ENCODE data around the gene CLC. TPM values are rescaled to one million over a fixed set of nuclear protein-coding genes. Genes with fewer than 3 reads are reported as not detected.

The CLC gene
- not detected for total RNA-seq

DNA sequence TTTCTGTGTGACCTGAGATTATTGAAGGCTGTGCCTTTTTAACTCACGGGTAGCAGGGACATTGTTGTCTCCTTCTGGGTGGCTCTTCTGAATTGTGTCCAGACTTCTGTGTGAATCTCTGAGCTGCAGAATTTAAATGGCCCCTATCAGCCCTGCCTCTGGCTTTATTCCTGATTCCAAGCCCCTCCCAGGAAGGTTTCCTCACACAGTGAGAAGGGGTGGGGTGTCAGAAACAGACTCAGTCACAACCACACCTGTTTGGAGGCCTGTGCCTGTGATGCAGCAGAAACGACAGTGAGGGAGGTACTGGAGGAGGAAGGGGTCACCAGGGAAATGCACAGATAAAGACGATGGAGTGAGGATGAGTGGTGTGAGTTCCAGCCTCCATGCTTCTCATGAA is at the start of gene CLC:
Gene CLC, minus strand, starts transcription at position 139 of the 400 bp plus-strand sequence. Its CDS starts 77 bp downstream, at position 62.
- intact Hi-C loops (cut with DNase I), result no loop called here
- Histone ChIP-seq H3K27me3 (no peaks in the 10 kb centered on the region), H3K4me3 (no peak within 1 kb of the TSS), H3K36me3 (no peaks in the 10 kb centered on the region), H3K27ac (no peak within 1 kb of the TSS), H3K4me1 (no peaks in the 10 kb centered on the region), H3K9me3 (no peaks in the 10 kb centered on the region)
- TF ChIP-seq, protein P1, sequence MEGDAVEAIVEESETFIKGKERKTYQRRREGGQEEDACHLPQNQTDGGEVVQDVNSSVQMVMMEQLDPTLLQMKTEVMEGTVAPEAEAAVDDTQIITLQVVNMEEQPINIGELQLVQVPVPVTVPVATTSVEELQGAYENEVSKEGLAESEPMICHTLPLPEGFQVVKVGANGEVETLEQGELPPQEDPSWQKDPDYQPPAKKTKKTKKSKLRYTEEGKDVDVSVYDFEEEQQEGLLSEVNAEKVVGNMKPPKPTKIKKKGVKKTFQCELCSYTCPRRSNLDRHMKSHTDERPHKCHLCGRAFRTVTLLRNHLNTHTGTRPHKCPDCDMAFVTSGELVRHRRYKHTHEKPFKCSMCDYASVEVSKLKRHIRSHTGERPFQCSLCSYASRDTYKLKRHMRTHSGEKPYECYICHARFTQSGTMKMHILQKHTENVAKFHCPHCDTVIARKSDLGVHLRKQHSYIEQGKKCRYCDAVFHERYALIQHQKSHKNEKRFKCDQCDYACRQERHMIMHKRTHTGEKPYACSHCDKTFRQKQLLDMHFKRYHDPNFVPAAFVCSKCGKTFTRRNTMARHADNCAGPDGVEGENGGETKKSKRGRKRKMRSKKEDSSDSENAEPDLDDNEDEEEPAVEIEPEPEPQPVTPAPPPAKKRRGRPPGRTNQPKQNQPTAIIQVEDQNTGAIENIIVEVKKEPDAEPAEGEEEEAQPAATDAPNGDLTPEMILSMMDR (IDR thresholded peaks at IDR 0.05), result no peak
- no peak for TF ChIP-seq POLR2A (IDR thresholded peaks at IDR 0.05)
- DNase-seq (ENCODE audit: extremely low spot score in 2 of 2), result no peak

DNA sequence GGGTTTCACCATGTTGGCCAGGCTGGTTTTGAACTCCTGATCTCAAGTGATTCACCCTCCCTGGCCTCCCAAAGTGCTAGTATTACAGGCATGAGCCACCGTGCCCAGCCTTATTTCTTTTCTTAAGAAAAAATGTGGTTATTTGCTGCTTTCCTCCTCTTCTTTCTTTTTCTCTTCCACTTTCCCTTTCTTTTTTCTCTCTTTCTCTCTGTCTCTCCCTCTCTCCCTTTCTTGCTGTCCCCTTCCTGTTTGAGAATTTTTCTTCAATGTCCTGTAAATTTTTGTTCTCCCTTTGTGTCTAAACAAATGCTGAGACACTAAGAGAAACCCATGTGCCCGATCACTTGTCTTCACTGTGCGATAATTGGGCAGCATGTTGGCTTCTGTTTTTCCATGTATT is 43.1 kb upstream of the CLC start:
- no peak overlapping the region for H3K27ac ChIP-seq
- no peak overlapping the region for H3K4me3 ChIP-seq
- intact Hi-C loops (cut with DNase I), result no loop called here
- H3K36me3 ChIP-seq, result no peaks in the 10 kb centered on the region
- TF ChIP-seq, protein P1 (IDR thresholded peaks at IDR 0.05), result no peak
- TF ChIP-seq POLR2A (IDR thresholded peaks at IDR 0.05) (no peak), POLR2AphosphoS5 (IDR thresholded peaks at IDR 0.05; ENCODE audit: insufficient read depth in 1 of 2, low read depth in 1 of 2) (no peak)
- H3K27me3 ChIP-seq, result no peaks in the 10 kb centered on the region
- DNase-seq (ENCODE audit: extremely low spot score in 2 of 2), result no peak
- H3K4me1 ChIP-seq, result no peaks in the 10 kb centered on the region
- H3K9me3 ChIP-seq, result no peaks in the 10 kb centered on the region

DNA sequence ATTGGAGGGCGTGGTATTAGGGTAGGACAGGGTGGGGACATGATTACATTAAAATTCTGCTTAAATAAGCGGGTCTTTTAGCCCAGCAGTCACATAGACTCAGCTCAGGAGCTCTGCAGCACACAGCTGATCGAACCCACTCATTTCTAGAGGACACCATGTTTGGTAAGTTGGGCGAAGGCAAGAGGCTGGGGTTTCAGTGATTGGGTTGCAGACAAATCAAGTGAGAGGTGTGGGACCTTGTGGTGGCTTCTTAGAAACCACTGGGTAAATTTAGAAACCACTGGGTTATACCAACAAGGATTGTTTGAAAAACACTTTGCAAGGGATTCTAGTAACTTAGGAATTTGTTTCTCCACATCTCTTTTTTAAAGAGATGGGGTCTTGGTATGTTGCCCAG is 40.9 kb upstream of the CLC start, which contains the start of gene LEUTX:
Gene LEUTX, plus strand, starts transcription at position 92 of the 400 bp plus-strand sequence. Its CDS starts 67 bp downstream, at position 159.
- Histone ChIP-seq H3K27me3 (no peaks in the 10 kb centered on the region), H3K36me3 (no peaks in the 10 kb centered on the region), H3K27ac (no peak within 1 kb of the TSS), H3K9me3 (no peaks in the 10 kb centered on the region), H3K4me1 (no peaks in the 10 kb centered on the region), H3K4me3 (no peak within 1 kb of the TSS)
- intact Hi-C loops (cut with DNase I), result no loop called here
- no peak for DNase-seq (ENCODE audit: extremely low spot score in 2 of 2)
- TF ChIP-seq POLR2AphosphoS5 (IDR thresholded peaks at IDR 0.05; ENCODE audit: insufficient read depth in 1 of 2, low read depth in 1 of 2), result no peak
- no peak for TF ChIP-seq POLR2A (IDR thresholded peaks at IDR 0.05)
- TF ChIP-seq, protein P1 (IDR thresholded peaks at IDR 0.05), result no peak

DNA sequence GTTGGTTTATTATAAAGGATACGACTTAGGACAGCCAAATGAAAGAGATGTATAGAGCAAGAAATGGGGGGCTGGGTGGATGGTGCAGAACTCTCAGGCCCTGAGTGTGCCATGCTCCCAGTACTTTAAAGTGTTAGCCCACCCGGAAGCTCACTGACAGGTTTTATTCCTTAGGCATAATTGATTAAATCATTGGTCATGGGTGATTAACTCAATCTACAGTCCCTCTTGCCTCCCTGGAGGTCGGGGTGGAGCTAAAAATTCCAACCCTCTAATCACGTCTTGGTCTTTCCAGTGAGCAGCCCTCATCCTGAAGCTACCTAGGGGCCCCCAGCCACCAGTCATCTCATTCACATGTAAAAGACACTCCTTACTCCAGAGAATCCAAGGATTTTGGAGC is 31.0 kb upstream of the CLC start:
- no peaks in the 10 kb centered on the region for H3K36me3 ChIP-seq
- DNase-seq (ENCODE audit: extremely low spot score in 2 of 2), result no peak
- TF ChIP-seq, protein P1 (IDR thresholded peaks at IDR 0.05), result no peak
- TF ChIP-seq POLR2A (IDR thresholded peaks at IDR 0.05), result no peak
- TF ChIP-seq POLR2AphosphoS5 (IDR thresholded peaks at IDR 0.05; ENCODE audit: insufficient read depth in 1 of 2, low read depth in 1 of 2), result no peak
- H3K4me3 ChIP-seq, result no peak overlapping the region
- no peak overlapping the region for H3K27ac ChIP-seq
- intact Hi-C loops (cut with DNase I), result no loop called here
- no peaks in the 10 kb centered on the region for H3K4me1 ChIP-seq
- H3K9me3 ChIP-seq, result no peaks in the 10 kb centered on the region
- no peaks in the 10 kb centered on the region for H3K27me3 ChIP-seq

DNA sequence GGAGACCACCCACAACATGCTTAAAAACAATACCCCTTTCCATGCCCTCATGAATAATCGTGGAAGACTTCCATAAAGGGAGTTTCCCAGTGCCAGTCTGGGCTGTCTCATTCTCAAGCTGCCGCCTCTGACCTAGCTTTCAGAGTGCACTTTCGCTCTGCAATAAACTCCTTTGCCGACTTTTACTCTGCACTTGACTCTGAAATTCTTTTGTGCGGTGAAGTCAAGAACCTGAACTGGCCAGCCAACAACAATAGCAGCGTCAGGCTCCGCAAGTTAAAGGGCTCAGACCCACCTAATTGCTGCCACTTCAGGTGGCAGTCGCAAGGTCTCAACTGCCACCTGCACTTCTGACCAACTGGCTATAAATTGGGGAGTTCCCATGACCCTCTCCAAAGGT is 30.5 kb upstream of the CLC start:
- intact Hi-C loops (cut with DNase I), result no loop called here
- Histone ChIP-seq H3K9me3 (no peaks in the 10 kb centered on the region), H3K27ac (no peak overlapping the region), H3K36me3 (no peaks in the 10 kb centered on the region), H3K4me1 (no peaks in the 10 kb centered on the region), H3K27me3 (no peaks in the 10 kb centered on the region), H3K4me3 (no peak overlapping the region)
- no peak for DNase-seq (ENCODE audit: extremely low spot score in 2 of 2)
- TF ChIP-seq, protein P1 (IDR thresholded peaks at IDR 0.05), result no peak
- no peak for TF ChIP-seq POLR2A (IDR thresholded peaks at IDR 0.05)
- TF ChIP-seq POLR2AphosphoS5 (IDR thresholded peaks at IDR 0.05; ENCODE audit: insufficient read depth in 1 of 2, low read depth in 1 of 2), result no peak
